Hepatocyte (in vitro differentiated cells): Measurements from ENCODE around the gene FZD2. TPM values are rescaled to one million over a fixed set of nuclear protein-coding genes. Genes with fewer than 3 reads are reported as not detected.

Source experiments
- DNase-seq: peaks from one replicate; pipeline ENCODE4 v3.0.0-alpha.2; 2016; ENCODE audit warnings: low spot score
- H2AFZ ChIP-seq: fragments of 200-600 bp; sonication (generic); 2 replicates; pipeline ENCODE4 v1.6.0; 2016; ENCODE audit warnings: antibody characterized with exemption, mild to moderate bottlenecking
- H3K27ac ChIP-seq: fragments of 200-600 bp; sonication (generic); 2 replicates; pipeline ENCODE4 v1.5.1; 2016; ENCODE audit warnings: mild to moderate bottlenecking
- H3K27me3 ChIP-seq: fragments of 200-600 bp; sonication (generic); 2 replicates; pipeline ENCODE4 v1.6.1; 2016
- H3K36me3 ChIP-seq: fragments of 200-600 bp; sonication (generic); replicated peaks from 2 replicates; pipeline ENCODE4 v1.5.1; 2016; ENCODE audit warnings: low read depth; ENCODE audit not compliant: insufficient read depth
- H3K4me1 ChIP-seq: fragments of 200-600 bp; sonication (generic); 2 replicates; pipeline ENCODE4 v1.5.1; 2016; ENCODE audit warnings: mild to moderate bottlenecking, moderate library complexity; ENCODE audit not compliant: insufficient read depth
- H3K4me2 ChIP-seq: fragments of 200-600 bp; sonication (generic); 2 replicates; pipeline ENCODE4 v1.6.0; 2016
- H3K4me3 ChIP-seq: fragments of 200-600 bp; sonication (generic); 2 replicates; pipeline ENCODE4 v1.5.1; 2016; ENCODE audit warnings: mild to moderate bottlenecking
- H3K79me2 ChIP-seq: fragments of 200-600 bp; sonication (generic); 2 replicates; pipeline ENCODE4 v1.6.0; 2017; ENCODE audit warnings: mild to moderate bottlenecking
- H3K9me2 ChIP-seq: fragments of 200-600 bp; sonication (generic); replicated peaks from 2 replicates; pipeline ENCODE4 v1.6.0; 2017; ENCODE audit warnings: mild to moderate bottlenecking; ENCODE audit not compliant: insufficient read depth
- H3K9me3 ChIP-seq: fragments of 200-600 bp; sonication (generic); 2 replicates; pipeline ENCODE4 v1.5.1; 2016; ENCODE audit warnings: low read depth, mild to moderate bottlenecking
- H4K20me1 ChIP-seq: fragments of 200-600 bp; sonication (generic); 2 replicates; pipeline ENCODE4 v1.6.0; 2016; ENCODE audit warnings: mild to moderate bottlenecking; ENCODE audit not compliant: insufficient read depth, poor library complexity, severe bottlenecking
- CTCF ChIP-seq: fragments of 200-600 bp; sonication (generic); IDR thresholded peaks from 2 replicates; pipeline ENCODE4 v1.5.1; 2016; ENCODE audit warnings: antibody characterized with exemption, mild to moderate bottlenecking; ENCODE audit not compliant: poor library complexity
- EZH2 ChIP-seq: fragments of 200-600 bp; sonication (generic); IDR thresholded peaks from 2 replicates; pipeline ENCODE4 v1.6.1; 2016; ENCODE audit warnings: antibody characterized with exemption, mild to moderate bottlenecking, borderline replicate concordance
- EZH2phosphoT487 ChIP-seq: fragments of 200-600 bp; sonication (generic); IDR thresholded peaks from one replicate; pipeline ENCODE4 v1.6.1; 2018; ENCODE audit warnings: antibody characterized with exemption, mild to moderate bottlenecking, low read depth, moderate library complexity; ENCODE audit not compliant: unreplicated experiment, severe bottlenecking
- WGBS: methylation state at CpG from one replicate; pipeline ENCODE4 v1.1.6; 2016; ENCODE audit warnings: low lambda C conversion rate; ENCODE audit errors: missing lambda C conversion rate; 5-methylcytosine and 5-hydroxymethylcytosine counted together
- polyA plus RNA-seq: library from polyadenylated mRNA; unstranded; fragments of >200 nt; fragmentation: Nextera tagmentation; extraction: Ambion mirVana; gene quantifications from 2 replicates; pipeline ENCODE4 v1.2.1, GENCODE V29; 2016
- total RNA-seq: library from RNA; depleted of rRNA; stranded (reverse); fragments of >200 nt; gene quantifications from 2 replicates; pipeline ENCODE4 v1.2.3, GENCODE V29; 2014

Gene FZD2
- total and polyA plus RNA-seq, 2 experiments from 2014 or later: 19.9 to 35.5 TPM

GRCh38 chr17:44601973-44602372, 44.7 kb downstream of the FZD2 start:
- H3K36me3 ChIP-seq: no peaks in the 10 kb centered on the region
- no peaks in the 10 kb centered on the region for H3K9me2 ChIP-seq
- H3K27ac ChIP-seq: no peak overlapping the region
- H3K4me1 ChIP-seq: peaks cover 5% of the 10 kb centered on the region
- WGBS: 53% methylated on average over 8 of the region's 9 CpGs
- no peak overlapping the region for H3K4me2 ChIP-seq
- DNase-seq: no peak
- no peaks in the 10 kb centered on the region for H3K27me3 ChIP-seq
- no peaks in the 10 kb centered on the region for H4K20me1 ChIP-seq
- no peak for TF ChIP-seq EZH2
- TF ChIP-seq CTCF: no peak
- no peak for TF ChIP-seq EZH2phosphoT487
- no peaks in the 10 kb centered on the region for H3K79me2 ChIP-seq
- H3K9me3 ChIP-seq: no peaks in the 10 kb centered on the region
- no peak overlapping the region for H2AFZ ChIP-seq
- no peak overlapping the region for H3K4me3 ChIP-seq

- no peaks in the 10 kb centered on the region for H3K27me3 ChIP-seq
- H3K79me2 ChIP-seq: no peaks in the 10 kb centered on the region
- 75% methylated on average over 6 of the region's 6 CpGs for WGBS
- no peaks in the 10 kb centered on the region for H4K20me1 ChIP-seq
- H2AFZ ChIP-seq: no peak overlapping the region
- peaks cover 5% of the 10 kb centered on the region for H3K4me1 ChIP-seq
- no peak overlapping the region for H3K4me2 ChIP-seq
- no peaks in the 10 kb centered on the region for H3K9me3 ChIP-seq
- DNase-seq: no peak
- H3K9me2 ChIP-seq: no peaks in the 10 kb centered on the region
- no peaks in the 10 kb centered on the region for H3K36me3 ChIP-seq
- TF ChIP-seq EZH2phosphoT487 (no peak), CTCF (no peak), EZH2 (no peak)
- no peak overlapping the region for H3K4me3 ChIP-seq
- H3K27ac ChIP-seq: no peak overlapping the region
Observed at GRCh38 chr17:44602390-44602789, 45.1 kb downstream of the FZD2 start.

GRCh38 chr17:44602970-44603369, 45.7 kb downstream of the FZD2 start:
- Histone ChIP-seq H3K79me2 (no peaks in the 10 kb centered on the region), H4K20me1 (no peaks in the 10 kb centered on the region), H3K4me1 (peaks cover 8% of the 10 kb centered on the region), H3K27me3 (no peaks in the 10 kb centered on the region), H2AFZ (no peak overlapping the region), H3K36me3 (no peaks in the 10 kb centered on the region), H3K9me2 (no peaks in the 10 kb centered on the region), H3K4me2 (no peak overlapping the region), H3K27ac (no peak overlapping the region), H3K4me3 (no peak overlapping the region), H3K9me3 (no peaks in the 10 kb centered on the region)
- DNase-seq: no peak
- TF ChIP-seq EZH2phosphoT487: no peak
- TF ChIP-seq CTCF: no peak
- no peak for TF ChIP-seq EZH2
- WGBS: 73% methylated on average over 3 of the region's 3 CpGs
